ENCODE results near the gene CDCP2. TPM values are rescaled to one million over a fixed set of nuclear protein-coding genes. Genes with fewer than 3 reads are reported as not detected.

Gene CDCP2
- total RNA-seq, 1 donor from 2014 or later: not detected

DNA sequence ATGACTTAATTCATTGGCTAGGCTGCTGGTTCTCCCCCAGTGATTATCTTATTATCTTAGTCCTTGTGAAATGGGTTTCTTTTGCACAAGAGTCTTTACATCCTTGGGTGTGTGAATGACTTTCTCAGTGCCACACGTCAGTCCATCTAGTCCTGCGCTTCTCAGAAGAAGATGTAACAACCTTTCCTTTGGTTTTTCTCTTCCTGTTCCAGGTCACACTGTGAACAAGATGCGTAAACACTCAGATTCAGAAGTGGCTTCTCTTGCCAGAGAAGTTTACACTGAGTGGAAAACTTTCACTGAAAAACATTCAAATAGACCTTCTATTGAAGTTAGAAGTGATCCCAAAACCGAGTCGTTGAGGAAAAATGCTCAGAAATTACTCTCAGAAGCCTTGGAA, 64.4 kb downstream of the CDCP2 start:
- H3K27ac Mint-ChIP-seq (ENCODE audit: unreplicated experiment): no peak overlapping the region
- no peaks in the 10 kb centered on the region for H3K27me3 Mint-ChIP-seq (ENCODE audit: low read depth)
- TF ChIP-seq, protein P1, sequence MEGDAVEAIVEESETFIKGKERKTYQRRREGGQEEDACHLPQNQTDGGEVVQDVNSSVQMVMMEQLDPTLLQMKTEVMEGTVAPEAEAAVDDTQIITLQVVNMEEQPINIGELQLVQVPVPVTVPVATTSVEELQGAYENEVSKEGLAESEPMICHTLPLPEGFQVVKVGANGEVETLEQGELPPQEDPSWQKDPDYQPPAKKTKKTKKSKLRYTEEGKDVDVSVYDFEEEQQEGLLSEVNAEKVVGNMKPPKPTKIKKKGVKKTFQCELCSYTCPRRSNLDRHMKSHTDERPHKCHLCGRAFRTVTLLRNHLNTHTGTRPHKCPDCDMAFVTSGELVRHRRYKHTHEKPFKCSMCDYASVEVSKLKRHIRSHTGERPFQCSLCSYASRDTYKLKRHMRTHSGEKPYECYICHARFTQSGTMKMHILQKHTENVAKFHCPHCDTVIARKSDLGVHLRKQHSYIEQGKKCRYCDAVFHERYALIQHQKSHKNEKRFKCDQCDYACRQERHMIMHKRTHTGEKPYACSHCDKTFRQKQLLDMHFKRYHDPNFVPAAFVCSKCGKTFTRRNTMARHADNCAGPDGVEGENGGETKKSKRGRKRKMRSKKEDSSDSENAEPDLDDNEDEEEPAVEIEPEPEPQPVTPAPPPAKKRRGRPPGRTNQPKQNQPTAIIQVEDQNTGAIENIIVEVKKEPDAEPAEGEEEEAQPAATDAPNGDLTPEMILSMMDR (IDR thresholded peaks at IDR 0.05): no peak
- no peaks in the 10 kb centered on the region for H3K9me3 Mint-ChIP-seq (ENCODE audit: low read depth)
- H3K36me3 Mint-ChIP-seq (ENCODE audit: low read depth): peaks cover 2% of the 10 kb centered on the region
- no peaks in the 10 kb centered on the region for H3K4me1 Mint-ChIP-seq (ENCODE audit: low read depth)
- no peak overlapping the region for H3K4me3 Mint-ChIP-seq (ENCODE audit: unreplicated experiment)
- no peak for DNase-seq (ENCODE audit: low spot score)

DNA sequence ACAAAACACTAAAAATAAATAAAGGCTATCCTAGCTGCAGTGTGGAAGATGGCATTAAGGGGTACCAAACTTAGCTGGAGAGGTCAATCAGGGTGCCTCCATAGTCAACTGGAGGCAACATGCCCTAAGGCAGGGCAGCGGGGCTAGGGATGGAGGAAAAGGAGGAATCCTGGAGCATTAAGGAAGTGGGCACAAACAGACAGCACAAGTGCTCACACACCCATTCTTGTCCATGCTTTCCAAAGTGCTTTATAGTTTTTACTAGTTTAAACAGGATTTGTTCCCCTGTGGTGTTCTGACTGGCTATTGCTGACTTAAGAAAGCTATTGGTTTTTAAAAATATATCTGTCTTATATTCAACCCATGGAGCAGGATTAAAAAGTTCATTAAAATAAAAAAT, 66.0 kb downstream of the CDCP2 start:
- no peaks in the 10 kb centered on the region for H3K27me3 Mint-ChIP-seq (ENCODE audit: low read depth)
- no peak overlapping the region for H3K27ac Mint-ChIP-seq (ENCODE audit: unreplicated experiment)
- no peaks in the 10 kb centered on the region for H3K9me3 Mint-ChIP-seq (ENCODE audit: low read depth)
- no peaks in the 10 kb centered on the region for H3K4me1 Mint-ChIP-seq (ENCODE audit: low read depth)
- H3K4me3 Mint-ChIP-seq (ENCODE audit: unreplicated experiment): no peak overlapping the region
- TF ChIP-seq, protein P1 (IDR thresholded peaks at IDR 0.05): no peak
- no peak for DNase-seq (ENCODE audit: low spot score)
- H3K36me3 Mint-ChIP-seq (ENCODE audit: low read depth): peaks cover 2% of the 10 kb centered on the region

DNA sequence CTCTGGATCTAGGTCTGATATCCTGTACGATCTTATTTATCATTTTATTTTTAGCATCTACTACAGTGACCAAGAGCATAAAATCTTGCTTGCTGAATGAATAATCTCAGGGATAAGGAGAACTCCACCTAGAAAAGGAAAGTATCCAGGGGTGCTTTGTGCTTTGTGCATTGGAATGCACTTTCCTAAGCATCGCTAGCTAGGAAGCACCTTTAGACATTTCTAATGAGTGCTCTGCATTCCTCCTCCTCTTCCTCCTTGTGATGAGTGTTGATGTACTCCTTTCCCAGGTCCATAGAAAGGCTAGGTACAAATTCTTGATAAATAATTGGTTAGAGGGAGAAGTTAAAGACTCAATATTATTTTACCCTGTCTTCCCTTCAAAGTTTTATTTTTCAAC, 68.0 kb downstream of the CDCP2 start:
- TF ChIP-seq, protein P1 (IDR thresholded peaks at IDR 0.05): no peak

More for the DNA sequence above, 68.0 kb downstream of the CDCP2 start:
- DNase-seq (ENCODE audit: low spot score): no peak
- H3K27me3 Mint-ChIP-seq (ENCODE audit: low read depth): no peaks in the 10 kb centered on the region
- no peaks in the 10 kb centered on the region for H3K9me3 Mint-ChIP-seq (ENCODE audit: low read depth)
- H3K27ac Mint-ChIP-seq (ENCODE audit: unreplicated experiment): no peak overlapping the region
- peaks cover 2% of the 10 kb centered on the region for H3K36me3 Mint-ChIP-seq (ENCODE audit: low read depth)
- H3K4me1 Mint-ChIP-seq (ENCODE audit: low read depth): no peaks in the 10 kb centered on the region
- no peak overlapping the region for H3K4me3 Mint-ChIP-seq (ENCODE audit: unreplicated experiment)

Other genes starting within 250 kb of the CDCP2 start
- 20.4 to 33.7 TPM (median 20.6 TPM) in 3 replicates for gene IFT25, start 207.3 kb downstream of the CDCP2 start, total RNA-seq
- 32.0 to 42.2 TPM (median 37.6 TPM) in 3 replicates for gene LRRC42, start 206.7 kb downstream of the CDCP2 start, total RNA-seq
- gene LDLRAD1, start 134.8 kb downstream of the CDCP2 start, total RNA-seq: not detected in 3 replicates
- gene TMEM59, start 99.8 kb downstream of the CDCP2 start, total RNA-seq: 294 to 335 TPM (median 301 TPM) in 3 replicates
- gene TCEANC2, start 99.4 kb downstream of the CDCP2 start, total RNA-seq: 3.6 to 4.8 TPM (median 3.9 TPM) in 3 replicates
- 7.0 to 7.8 TPM (median 7.5 TPM) in 3 replicates for gene CYB5RL, start 47.0 kb upstream of the CDCP2 start, total RNA-seq
- 66.0 to 66.9 TPM (median 66.3 TPM) in 3 replicates for gene MRPL37, start 47.2 kb upstream of the CDCP2 start, total RNA-seq